A549 treated with GW870086 at 1 μM for 4 hours (cell line): ENCODE measurements around the gene PPAT. TPM values are rescaled to one million over a fixed set of nuclear protein-coding genes. Genes with fewer than 3 reads are reported as not detected.

Experiments used
- total RNA-seq: library from RNA; stranded (reverse); fragments of 200-300 nt; extraction: Qiagen RNA extraction; gene quantifications from 5 replicates; pipeline ENCODE4 v1.2.3, GENCODE V29; 2022; ENCODE audit warnings: low read depth

The PPAT gene
- total RNA-seq, result 13.0 to 19.3 TPM (median 16.3 TPM) in 5 replicates

DNA sequence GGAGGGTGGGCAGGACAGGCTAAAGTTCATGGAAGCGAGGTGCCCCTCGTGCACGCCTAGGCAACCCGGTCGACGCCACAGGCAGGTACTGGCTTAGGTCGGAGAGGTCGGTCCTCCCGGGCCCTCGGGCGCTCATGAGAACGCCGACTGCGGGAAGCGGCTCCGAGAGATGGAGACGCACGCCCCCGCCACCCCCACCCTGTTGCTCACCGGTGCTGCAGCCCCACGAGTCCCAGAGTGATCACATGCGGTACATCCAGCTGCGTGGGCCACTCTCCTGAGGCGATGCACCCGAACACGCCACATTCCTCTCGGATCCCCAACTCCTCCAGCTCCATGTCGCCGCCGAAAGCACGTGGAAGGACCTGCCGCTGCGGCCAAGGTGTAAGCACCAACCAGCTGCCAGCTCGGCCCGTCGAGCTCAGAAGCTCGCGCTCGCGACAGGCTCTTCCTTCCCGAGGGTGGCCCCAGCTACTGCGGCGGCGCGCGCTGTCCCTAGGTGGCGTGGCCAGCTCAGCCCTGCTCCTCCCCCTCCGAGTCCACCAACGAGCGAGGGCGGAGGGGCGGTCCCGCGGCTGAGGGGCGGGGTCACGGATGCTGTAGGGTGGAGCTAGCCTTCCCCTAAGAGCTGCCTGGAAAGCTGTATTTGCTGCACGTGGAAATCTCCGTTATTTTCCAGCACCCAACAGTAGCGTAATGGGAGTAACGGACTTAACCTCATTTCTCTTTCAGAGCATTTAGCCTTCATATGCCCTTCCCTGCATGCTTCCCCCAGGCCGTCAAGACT, at the start of gene PPAT:
TSS of gene PPAT (minus strand) at position 476 of the 787 bp plus-strand sequence. CDS start at position 338, 138 bp downstream.

DNA sequence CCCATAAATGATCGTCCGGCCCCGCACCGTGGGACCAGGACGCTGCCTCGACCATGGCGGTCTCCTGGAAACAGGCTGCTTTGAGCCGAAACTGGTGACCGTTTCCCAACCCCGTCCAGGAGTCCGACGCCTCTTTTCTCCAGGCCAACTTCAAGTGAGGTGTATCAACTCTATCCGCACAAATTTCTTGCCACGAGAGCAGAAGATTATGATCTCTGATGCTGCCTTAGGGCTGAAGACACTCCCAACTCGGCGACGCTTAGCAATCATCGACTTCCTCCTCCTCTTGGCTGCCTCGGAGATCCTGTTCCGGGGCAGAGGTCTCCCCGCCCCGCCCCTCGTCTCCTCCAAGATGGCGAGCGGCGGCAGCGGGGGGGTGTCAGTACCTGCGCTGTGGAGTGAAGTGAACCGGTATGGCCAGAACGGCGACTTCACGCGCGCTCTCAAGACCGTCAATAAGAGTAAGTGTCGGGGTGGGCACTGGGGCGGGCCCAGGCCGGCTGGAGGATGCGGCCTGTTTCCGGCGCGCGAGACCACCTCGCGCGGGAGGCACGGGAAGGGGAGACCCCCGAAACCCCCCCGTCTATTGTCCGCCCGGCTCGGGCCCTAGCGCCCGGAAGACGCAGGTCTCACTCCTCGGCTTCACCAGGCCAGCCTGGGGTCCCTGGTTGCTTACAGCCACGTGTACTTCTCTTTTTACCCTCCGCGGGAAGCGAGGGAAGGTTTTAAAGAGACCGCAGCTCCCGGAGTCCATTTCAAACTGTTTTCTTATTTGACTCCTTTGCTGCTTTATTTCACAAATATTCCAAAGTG, 32.1 kb upstream of the PPAT start, which contains the start of gene SRP72:
TSS of gene SRP72 (plus strand) at position 334 of the 813 bp plus-strand sequence. CDS start at position 353, 19 bp downstream.

DNA sequence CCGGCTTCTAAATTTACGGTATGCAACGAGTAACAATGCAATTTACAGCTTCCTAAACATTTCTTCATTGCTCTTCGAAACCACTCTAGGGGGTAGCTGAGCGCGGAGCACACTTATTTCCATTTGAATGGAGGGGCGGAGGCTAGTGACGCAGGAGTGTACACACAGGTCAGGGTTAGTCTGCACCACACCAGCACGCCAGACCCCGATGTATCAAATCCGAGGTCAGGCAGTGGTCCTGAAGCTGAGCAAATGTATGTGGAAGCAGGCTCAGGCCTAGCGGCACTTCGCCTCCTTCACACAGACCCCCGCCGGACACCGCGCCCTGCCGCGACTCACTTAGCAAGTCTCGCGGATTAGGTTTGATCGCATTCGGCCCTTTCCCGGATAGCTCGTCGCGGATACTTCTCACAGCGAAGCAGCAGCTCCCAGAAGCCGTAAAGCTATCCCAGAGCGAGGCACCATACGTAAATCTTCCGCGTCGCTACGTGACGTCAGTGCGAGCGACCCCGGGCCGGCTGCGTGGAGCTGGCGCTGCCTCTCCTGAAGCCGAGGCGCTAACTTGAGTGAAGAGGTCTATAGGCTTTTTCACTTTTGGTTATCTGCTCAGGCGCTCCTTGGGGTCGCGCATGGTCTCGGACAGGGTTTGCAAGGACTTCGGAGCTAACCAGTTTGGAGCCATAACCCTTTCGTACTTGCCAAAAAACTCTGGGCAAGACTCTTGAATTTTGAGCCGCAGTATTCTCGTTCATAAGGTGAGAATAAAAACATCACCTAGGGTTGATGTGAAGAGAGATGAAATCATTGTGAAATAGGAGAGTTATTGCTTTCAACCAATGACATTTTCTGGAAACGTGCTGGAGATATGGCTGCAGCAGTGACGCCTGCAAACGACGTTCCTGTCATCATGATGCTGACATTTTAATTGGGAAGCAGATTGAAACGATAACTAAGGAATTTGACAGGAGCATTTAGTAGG, 48.1 kb downstream of the PPAT start, which contains the start of gene AASDH:
TSS of gene AASDH (minus strand) at position 469 of the 979 bp plus-strand sequence. CDS start 3,192 bp downstream, outside the sequence.

Other genes with a start within 250 kb of the PPAT start
- gene AASDH, start 48.1 kb downstream of the PPAT start, total RNA-seq, result 2.1 to 3.3 TPM (median 3.0 TPM) in 5 replicates
- 126 to 145 TPM (median 136 TPM) in 5 replicates for gene PAICS, start 645 bp upstream of the PPAT start, total RNA-seq
- 43.5 to 55.8 TPM (median 49.0 TPM) in 5 replicates for gene SRP72, start 32.0 kb upstream of the PPAT start, total RNA-seq
- gene ARL9, start 70.2 kb upstream of the PPAT start, total RNA-seq, result not detected in 5 replicates
- gene HOPX, start 245.7 kb upstream of the PPAT start, total RNA-seq, result not detected in 5 replicates